Endodermal cell (in vitro differentiated cells): ENCODE results near the gene CCNG1. TPM values are rescaled to one million over a fixed set of nuclear protein-coding genes. Genes with fewer than 3 reads are reported as not detected.
"Not testable (repeated sequence)": the region's sequence is repeated elsewhere in the genome, so short reads cannot be mapped to it uniquely, and the experiment has no call there.

Experiments
- DNase-seq: peaks from one replicate; pipeline ENCODE4 v3.0.0-alpha.2; 2017
- H3K27ac ChIP-seq: 2 replicates; pipeline ENCODE4 v1.5.1; 2013; ENCODE audit warnings: mild to moderate bottlenecking, low read depth, low read length, moderate library complexity
- H3K27me3 ChIP-seq: 2 replicates; pipeline ENCODE4 v1.6.1; 2013; ENCODE audit warnings: mild to moderate bottlenecking, low read length, moderate library complexity; ENCODE audit not compliant: insufficient read depth, control insufficient read depth, poor library complexity, severe bottlenecking
- H3K36me3 ChIP-seq: 2 replicates; pipeline ENCODE4 v1.7.0; 2013; ENCODE audit warnings: mild to moderate bottlenecking, low read length, moderate library complexity; ENCODE audit not compliant: control insufficient read depth, insufficient read depth
- H3K4me1 ChIP-seq: one replicate; pipeline ENCODE4 v1.7.0; 2013; ENCODE audit warnings: low read length; ENCODE audit not compliant: control insufficient read depth, insufficient read depth
- H3K4me3 ChIP-seq: 2 replicates; pipeline ENCODE4 v1.5.1; 2013; ENCODE audit warnings: mild to moderate bottlenecking, low read length, moderate library complexity
- H3K9ac ChIP-seq: 2 replicates; pipeline ENCODE4 v1.6.1; 2013; ENCODE audit warnings: mild to moderate bottlenecking, low read length, moderate library complexity; ENCODE audit not compliant: poor library complexity, severe bottlenecking; ENCODE audit errors: extremely low read depth
- H3K9me3 ChIP-seq: 2 replicates; pipeline ENCODE4 v1.6.1; 2013; ENCODE audit warnings: mild to moderate bottlenecking, low read length, moderate library complexity; ENCODE audit not compliant: control insufficient read depth
- H3K27ac Mint-ChIP-seq: 2 replicates; pipeline ENCODE4 v1.8.0; 2020; ENCODE audit warnings: mixed read lengths
- H3K27me3 Mint-ChIP-seq: 2 replicates; pipeline ENCODE4 v1.8.0; 2021; ENCODE audit warnings: mild to moderate bottlenecking, mixed read lengths; ENCODE audit not compliant: insufficient read depth
- H3K36me3 Mint-ChIP-seq: 2 replicates; pipeline ENCODE4 v1.8.0; 2020; ENCODE audit warnings: low read depth, mixed read lengths
- H3K4me1 Mint-ChIP-seq: 2 replicates; pipeline ENCODE4 v1.8.0; 2020; ENCODE audit warnings: mixed read lengths
- H3K4me3 Mint-ChIP-seq: 2 replicates; pipeline ENCODE4 v1.8.0; 2020; ENCODE audit warnings: mild to moderate bottlenecking, moderate library complexity, mixed read lengths
- H3K9me3 Mint-ChIP-seq: 2 replicates; pipeline ENCODE4 v1.8.0; 2020; ENCODE audit warnings: mild to moderate bottlenecking, mixed read lengths
- WGBS, 2 experiments: methylation state at CpG; one replicate each; pipeline versions ENCODE4 v1.1.5 to v1.1.7; 2013; ENCODE audit warnings: missing lambda C conversion rate in 2 of 2, mixed read lengths in 1 of 2; ENCODE audit not compliant: insufficient coverage in 1 of 2, insufficient read length in 1 of 2; 5-methylcytosine and 5-hydroxymethylcytosine counted together
- long read RNA-seq, 4 experiments: library from polyadenylated mRNA in 2 of 4; library from RNA in 1 of 4; library from capped mRNA in 1 of 4; stranded (forward) in 3 of 4; unstranded in 1 of 4; transcript quantifications; one replicate each; pipeline ENCODE4 v2.0.0, GENCODE V29; 2020 to 2021; ENCODE audit warnings: inconsistent platforms in 1 of 4
- polyA plus RNA-seq, 2 experiments: library from polyadenylated mRNA; stranded (reverse); fragments of 50-300 nt; gene quantifications; one replicate each; pipeline ENCODE4 v1.2.3, GENCODE V29; 2013
- total RNA-seq, 2 donors: library from RNA; stranded (reverse); fragmentation: NEBNext Ultra II Directional in 1 of 2; extraction: Animal tissue kit (Norgen Biotek cat#: 25700) in 1 of 2; gene quantifications; 2 replicates in 1 of 2; 3 replicates in 1 of 2; pipeline ENCODE4 v1.2.1, GENCODE V29; 2021
- TF ChIP-seq, protein P1 (sequence below): fragments of 200-600 bp; sonication (generic); conservative IDR thresholded peaks from 2 replicates; pipeline ENCODE4 v1.5.0; 2021; ENCODE audit warnings: antibody characterized with exemption, mild to moderate bottlenecking

CCNG1 gene
- total RNA-seq, result 100 to 1,000 TPM; 542 to 622 TPM
- polyA plus RNA-seq (2013, experiment 1 of 2), result 392 TPM
- 415 TPM for polyA plus RNA-seq (2013, experiment 2 of 2)
- long read RNA-seq, experiment 1, transcript CCNG1-201 (7 exons, 2,458 nt), result major isoform, 135 of 249 reads
- long read RNA-seq, experiment 1, partial matches to known transcripts, result 45 of 249 reads
- long read RNA-seq, experiment 1, other reads (novel, unspliced or antisense), result 67 of 249 reads
- long read RNA-seq, experiment 2, transcript CCNG1-202 (8 exons, 2,366 nt), result minor isoform, 530 of 1,743 reads
- long read RNA-seq, experiment 2, transcript CCNG1-201 (7 exons, 2,458 nt), result major isoform, 1,072 of 1,743 reads
- long read RNA-seq, experiment 2, partial matches to known transcripts, result 78 of 1,743 reads
- long read RNA-seq, experiment 2, other reads (novel, unspliced or antisense), result 62 of 1,743 reads
- long read RNA-seq, experiment 3, transcript CCNG1-202 (8 exons, 2,366 nt), result minor isoform, 1,563 of 4,082 reads
- long read RNA-seq, experiment 3, transcript CCNG1-201 (7 exons, 2,458 nt), result major isoform, 2,265 of 4,082 reads
- long read RNA-seq, experiment 3, partial matches to known transcripts, result 59 of 4,082 reads
- long read RNA-seq, experiment 3, other reads (novel, unspliced or antisense), result 195 of 4,082 reads
- long read RNA-seq, experiment 4, transcript CCNG1-202 (8 exons, 2,366 nt), result minor isoform, 177 of 797 reads
- long read RNA-seq, experiment 4, transcript CCNG1-201 (7 exons, 2,458 nt), result major isoform, 523 of 797 reads
- long read RNA-seq, experiment 4, partial matches to known transcripts, result 21 of 797 reads
- long read RNA-seq, experiment 4, other reads (novel, unspliced or antisense), result 73 of 797 reads

GRCh38 chr5:163437309-163438182 lies at the start of gene CCNG1:
Gene CCNG1 (plus strand): TSS chr5:163437595. CDS start chr5:163439257, 1,662 bp downstream.
- 0 to 1% methylated on average over 13 to 51 of the region's 51 CpGs for WGBS, 2 experiments
- H3K36me3 ChIP-seq, result peaks cover 45% of the 10 kb centered on the region
- TF ChIP-seq, protein P1, sequence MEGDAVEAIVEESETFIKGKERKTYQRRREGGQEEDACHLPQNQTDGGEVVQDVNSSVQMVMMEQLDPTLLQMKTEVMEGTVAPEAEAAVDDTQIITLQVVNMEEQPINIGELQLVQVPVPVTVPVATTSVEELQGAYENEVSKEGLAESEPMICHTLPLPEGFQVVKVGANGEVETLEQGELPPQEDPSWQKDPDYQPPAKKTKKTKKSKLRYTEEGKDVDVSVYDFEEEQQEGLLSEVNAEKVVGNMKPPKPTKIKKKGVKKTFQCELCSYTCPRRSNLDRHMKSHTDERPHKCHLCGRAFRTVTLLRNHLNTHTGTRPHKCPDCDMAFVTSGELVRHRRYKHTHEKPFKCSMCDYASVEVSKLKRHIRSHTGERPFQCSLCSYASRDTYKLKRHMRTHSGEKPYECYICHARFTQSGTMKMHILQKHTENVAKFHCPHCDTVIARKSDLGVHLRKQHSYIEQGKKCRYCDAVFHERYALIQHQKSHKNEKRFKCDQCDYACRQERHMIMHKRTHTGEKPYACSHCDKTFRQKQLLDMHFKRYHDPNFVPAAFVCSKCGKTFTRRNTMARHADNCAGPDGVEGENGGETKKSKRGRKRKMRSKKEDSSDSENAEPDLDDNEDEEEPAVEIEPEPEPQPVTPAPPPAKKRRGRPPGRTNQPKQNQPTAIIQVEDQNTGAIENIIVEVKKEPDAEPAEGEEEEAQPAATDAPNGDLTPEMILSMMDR, result peak; percentile 15
- peaks cover 11% of the 10 kb centered on the region for H3K4me1 ChIP-seq
- no peaks in the 10 kb centered on the region for H3K9me3 ChIP-seq
- Mint-ChIP-seq H3K9me3 (no peaks in the 10 kb centered on the region), H3K4me3 (peak within 1 kb of the TSS; percentile 96), H3K36me3 (peaks cover 45% of the 10 kb centered on the region), H3K4me1 (peaks cover 41% of the 10 kb centered on the region), H3K27ac (peak within 1 kb of the TSS; percentile 94), H3K27me3 (no peaks in the 10 kb centered on the region)
- peak within 1 kb of the TSS; percentile 100 for H3K4me3 ChIP-seq
- no peaks in the 10 kb centered on the region for H3K27me3 ChIP-seq
- peak; percentile 98 for DNase-seq
- peak within 1 kb of the TSS; percentile 96 for H3K27ac ChIP-seq
- H3K9ac ChIP-seq, result peak within 1 kb of the TSS; percentile 98

DNA sequence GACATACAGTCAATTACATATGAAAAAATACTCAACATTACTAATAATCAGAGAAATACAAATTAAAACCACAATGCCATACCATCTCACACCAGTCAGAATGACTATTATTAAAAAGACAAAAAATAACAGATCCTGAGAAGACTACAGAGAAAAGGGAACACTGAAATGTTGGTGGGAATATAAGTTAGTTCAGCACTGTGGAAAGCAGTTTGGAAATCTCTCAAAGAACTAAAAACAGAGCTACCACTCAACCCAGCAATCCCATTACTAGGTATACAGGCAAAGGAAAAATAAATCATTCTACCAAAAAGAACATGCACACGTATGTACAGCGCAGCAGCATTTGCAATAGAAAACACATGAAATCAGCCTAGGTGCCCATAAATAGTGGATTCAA lies 41.6 kb upstream of the CCNG1 start:
- H3K4me1 Mint-ChIP-seq, result no peaks in the 10 kb centered on the region
- H3K27ac Mint-ChIP-seq, result no peak overlapping the region
- 100% methylated on average over 2 of the region's 2 CpGs for WGBS, 2 experiments
- no peaks in the 10 kb centered on the region for H3K36me3 ChIP-seq
- no peak overlapping the region for H3K4me3 ChIP-seq
- H3K9me3 Mint-ChIP-seq, result peaks cover 26% of the 10 kb centered on the region
- no peak overlapping the region for H3K4me3 Mint-ChIP-seq
- TF ChIP-seq, protein P1, result no peak
- H3K27me3 ChIP-seq, result no peaks in the 10 kb centered on the region
- H3K27me3 Mint-ChIP-seq, result no peaks in the 10 kb centered on the region
- H3K9me3 ChIP-seq, result peaks cover 20% of the 10 kb centered on the region
- no peak for DNase-seq
- peaks cover 34% of the 10 kb centered on the region for H3K36me3 Mint-ChIP-seq
- H3K27ac ChIP-seq, result no peak overlapping the region
- no peaks in the 10 kb centered on the region for H3K4me1 ChIP-seq
- H3K9ac ChIP-seq, result no peak overlapping the region

DNA sequence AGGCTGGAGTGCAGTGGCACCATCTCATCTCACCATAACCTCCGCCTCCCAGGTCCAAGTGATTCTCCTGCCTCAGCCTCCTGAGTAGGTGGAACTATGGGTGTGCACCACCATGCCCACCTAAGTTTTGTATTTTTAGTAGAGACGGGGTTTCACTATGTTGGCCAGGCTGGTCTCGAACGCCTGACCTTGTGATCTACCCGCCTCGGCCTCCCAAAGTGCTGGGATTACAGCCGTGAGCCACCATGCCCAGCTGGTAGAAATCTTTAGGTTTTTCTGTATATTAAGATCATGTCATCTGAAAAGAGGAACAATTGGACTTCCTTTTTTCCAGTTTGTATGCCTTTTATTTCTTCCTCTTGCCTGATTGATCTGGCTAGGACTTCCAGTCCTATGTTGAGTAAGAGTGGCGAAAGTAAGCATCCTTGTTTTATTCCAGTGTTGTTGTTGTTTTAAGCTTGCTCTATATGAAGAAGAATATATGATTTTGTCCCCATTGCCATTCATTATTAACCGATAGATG lies 40.5 kb upstream of the CCNG1 start:
- H3K4me3 ChIP-seq, H3K27ac ChIP-seq, H3K9ac ChIP-seq, H3K4me1 Mint-ChIP-seq, H3K27me3 ChIP-seq, H3K4me3 Mint-ChIP-seq, H3K27ac Mint-ChIP-seq, DNase-seq, H3K4me1 ChIP-seq, H3K27me3 Mint-ChIP-seq, H3K36me3 ChIP-seq: not testable (repeated sequence)
- WGBS, 2 experiments, result 88 to 97% methylated on average over 6 to 9 of the region's 9 CpGs
- Mint-ChIP-seq H3K36me3 (peaks cover 25% of the 10 kb centered on the region), H3K9me3 (peaks cover 15% of the 10 kb centered on the region)
- peaks cover 14% of the 10 kb centered on the region for H3K9me3 ChIP-seq
